Hematopoietic multipotent progenitor cell treated with erythropoietin and hydrocortisone succinate and interleukin-3 and kit ligand, for 6 days (in vitro differentiated cells): ENCODE data around the gene SLFN13.
"Not testable (repeated sequence)": the region's sequence is repeated elsewhere in the genome, so short reads cannot be mapped to it uniquely, and the experiment has no call there.

Source experiments
- DNase-seq: peaks from one replicate; pipeline ENCODE4 v3.0.0-alpha.2; 2015

Gene SLFN13

GRCh38 chr17:35448214-35448898 lies at the start of gene SLFN13:
SLFN13 (minus strand) TSS chr17:35448766; CDS start chr17:35445680, 3,086 bp downstream.
- peak; percentile 97 for DNase-seq

GRCh38 chr17:35496451-35497290 lies 48.1 kb upstream of the SLFN13 start:
- no peak for DNase-seq

GRCh38 chr17:35493040-35493439 lies 44.5 kb upstream of the SLFN13 start:
- no peak for DNase-seq

GRCh38 chr17:35491417-35491816 lies 42.9 kb upstream of the SLFN13 start:
- no peak for DNase-seq

GRCh38 chr17:35489944-35490343 lies 41.4 kb upstream of the SLFN13 start:
- no peak for DNase-seq

GRCh38 chr17:35488991-35489390 lies 40.4 kb upstream of the SLFN13 start:
- no peak for DNase-seq

GRCh38 chr17:35486920-35487732 lies 38.6 kb upstream of the SLFN13 start:
- peak; percentile 77 for DNase-seq

GRCh38 chr17:35479271-35479670 lies 30.7 kb upstream of the SLFN13 start:
- no peak for DNase-seq

- no peak for DNase-seq
Measured at GRCh38 chr17:35477248-35477647, 28.7 kb upstream of the SLFN13 start.

GRCh38 chr17:35476283-35476820 lies 27.8 kb upstream of the SLFN13 start:
- no peak for DNase-seq

- DNase-seq: no peak
Measured at GRCh38 chr17:35468475-35468874, 19.9 kb upstream of the SLFN13 start.

GRCh38 chr17:35467824-35468223 lies 19.3 kb upstream of the SLFN13 start:
- DNase-seq: no peak

GRCh38 chr17:35460354-35460851 lies 11.8 kb upstream of the SLFN13 start:
- DNase-seq: peak; percentile 61

GRCh38 chr17:35454035-35454434 lies 5.5 kb upstream of the SLFN13 start:
- DNase-seq: not testable (repeated sequence)

- no peak for DNase-seq
Measured at GRCh38 chr17:35453171-35453570, 4.6 kb upstream of the SLFN13 start.

GRCh38 chr17:35449371-35449931 lies 885 bp upstream of the SLFN13 start:
- peak; percentile 71 for DNase-seq

- no peak for DNase-seq
Measured at GRCh38 chr17:35448899-35449227, 297 bp upstream of the SLFN13 start.

GRCh38 chr17:35447499-35447898 lies 1.1 kb downstream of the SLFN13 start:
- DNase-seq: peak; percentile 14

GRCh38 chr17:35438433-35438832 lies 10.1 kb downstream of the SLFN13 start:
- DNase-seq: no peak

GRCh38 chr17:35433075-35433894 lies 15.3 kb downstream of the SLFN13 start:
- DNase-seq: peak; percentile 90

GRCh38 chr17:35432176-35433074 lies 16.1 kb downstream of the SLFN13 start, which contains the start of gene SLFN12:
SLFN12 (minus strand) TSS chr17:35432500; CDS start chr17:35423028, 9,472 bp downstream.
- peak; percentile 85 for DNase-seq
